GM20000 (cell line): ENCODE results near the gene NKAIN2.

Experiments used
- DNase-seq: peaks from one replicate; pipeline ENCODE4 v3.0.0; 2012; ENCODE audit warnings: low spot score
- TF ChIP-seq, protein P1 (sequence below): IDR thresholded peaks from 2 replicates; pipeline ENCODE4 v1.5.1; 2012; ENCODE audit warnings: mild to moderate bottlenecking, control low read depth; ENCODE audit errors: extremely low read depth, missing control alignments

NKAIN2 gene

DNA sequence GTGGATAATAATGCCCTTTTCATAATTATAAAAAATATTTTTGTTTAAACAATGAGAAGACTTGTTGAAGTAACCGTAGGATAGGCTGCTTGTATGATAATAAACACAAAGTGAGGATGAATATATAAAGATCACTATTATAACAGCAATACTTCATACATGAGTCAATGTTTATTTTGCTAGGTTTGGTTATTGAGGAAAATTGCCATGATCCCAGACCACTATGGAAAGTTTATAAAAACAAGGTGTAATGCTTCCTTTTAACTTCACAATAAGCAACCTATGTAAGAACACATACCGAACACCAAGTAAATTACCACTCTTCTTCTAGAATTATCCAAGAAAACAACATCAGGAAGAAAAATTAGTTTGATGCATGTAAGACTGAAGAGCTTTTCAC lies 663.3 kb downstream of the NKAIN2 start:
- no peak for DNase-seq
- TF ChIP-seq, protein P1, sequence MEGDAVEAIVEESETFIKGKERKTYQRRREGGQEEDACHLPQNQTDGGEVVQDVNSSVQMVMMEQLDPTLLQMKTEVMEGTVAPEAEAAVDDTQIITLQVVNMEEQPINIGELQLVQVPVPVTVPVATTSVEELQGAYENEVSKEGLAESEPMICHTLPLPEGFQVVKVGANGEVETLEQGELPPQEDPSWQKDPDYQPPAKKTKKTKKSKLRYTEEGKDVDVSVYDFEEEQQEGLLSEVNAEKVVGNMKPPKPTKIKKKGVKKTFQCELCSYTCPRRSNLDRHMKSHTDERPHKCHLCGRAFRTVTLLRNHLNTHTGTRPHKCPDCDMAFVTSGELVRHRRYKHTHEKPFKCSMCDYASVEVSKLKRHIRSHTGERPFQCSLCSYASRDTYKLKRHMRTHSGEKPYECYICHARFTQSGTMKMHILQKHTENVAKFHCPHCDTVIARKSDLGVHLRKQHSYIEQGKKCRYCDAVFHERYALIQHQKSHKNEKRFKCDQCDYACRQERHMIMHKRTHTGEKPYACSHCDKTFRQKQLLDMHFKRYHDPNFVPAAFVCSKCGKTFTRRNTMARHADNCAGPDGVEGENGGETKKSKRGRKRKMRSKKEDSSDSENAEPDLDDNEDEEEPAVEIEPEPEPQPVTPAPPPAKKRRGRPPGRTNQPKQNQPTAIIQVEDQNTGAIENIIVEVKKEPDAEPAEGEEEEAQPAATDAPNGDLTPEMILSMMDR: no peak

DNA sequence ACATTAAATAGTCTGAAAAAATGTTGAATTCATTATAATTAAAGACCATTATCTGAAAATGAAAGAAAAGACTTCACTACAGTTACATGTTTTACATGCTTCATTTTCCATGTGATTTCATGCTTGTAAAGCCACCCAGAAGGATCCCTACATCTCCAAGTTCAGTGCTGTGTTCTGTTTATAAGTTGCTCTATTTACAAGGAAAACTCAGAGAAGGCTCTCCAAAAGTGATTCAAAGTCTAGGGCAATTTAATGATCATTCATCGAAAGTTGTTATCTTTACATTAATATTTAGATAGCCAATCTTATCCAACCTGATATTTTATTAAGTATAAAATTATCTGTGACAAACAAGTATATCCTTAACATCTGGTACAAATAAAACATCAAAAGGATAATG lies 663.7 kb downstream of the NKAIN2 start:
- no peak for DNase-seq
- TF ChIP-seq, protein P1: no peak

DNA sequence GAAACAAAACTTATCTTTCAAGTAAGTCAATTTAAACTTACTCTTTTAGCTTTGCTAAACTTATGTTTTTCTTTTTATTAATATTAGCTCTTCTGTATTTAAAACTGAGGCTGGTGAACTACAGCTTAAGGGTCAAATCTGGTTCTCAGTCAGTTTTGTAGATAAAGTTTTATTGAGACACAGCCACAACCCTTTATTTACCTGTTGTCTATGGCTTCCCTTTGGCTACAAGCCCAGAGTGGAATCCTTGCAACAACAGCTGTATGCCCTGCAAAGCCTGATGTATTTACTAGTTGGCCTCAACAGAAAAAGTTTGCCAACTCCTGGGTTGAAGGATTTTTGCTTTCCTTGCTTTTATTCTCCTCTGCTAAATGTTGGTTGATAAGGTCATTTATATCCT lies 667.1 kb downstream of the NKAIN2 start:
- TF ChIP-seq, protein P1: no peak
- DNase-seq: no peak

DNA sequence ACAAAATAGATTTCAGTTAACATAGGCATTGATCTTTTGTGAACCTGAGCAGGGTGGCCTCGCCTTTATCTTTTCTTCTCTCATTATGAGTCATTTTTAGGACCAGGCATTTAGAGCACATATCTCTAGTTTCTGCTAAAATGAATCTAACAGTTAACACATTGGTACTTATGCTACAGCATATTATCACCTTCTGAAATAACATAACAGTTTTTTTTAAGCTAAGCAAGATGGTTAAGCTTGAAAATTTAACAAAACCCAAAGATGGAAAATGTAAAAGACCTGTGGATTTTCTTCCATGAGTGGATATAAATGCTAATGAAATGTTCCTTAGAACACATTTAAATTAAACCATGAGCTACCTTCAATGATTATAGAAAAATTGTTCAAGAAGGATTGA lies 671.5 kb downstream of the NKAIN2 start:
- TF ChIP-seq, protein P1: no peak
- DNase-seq: no peak

DNA sequence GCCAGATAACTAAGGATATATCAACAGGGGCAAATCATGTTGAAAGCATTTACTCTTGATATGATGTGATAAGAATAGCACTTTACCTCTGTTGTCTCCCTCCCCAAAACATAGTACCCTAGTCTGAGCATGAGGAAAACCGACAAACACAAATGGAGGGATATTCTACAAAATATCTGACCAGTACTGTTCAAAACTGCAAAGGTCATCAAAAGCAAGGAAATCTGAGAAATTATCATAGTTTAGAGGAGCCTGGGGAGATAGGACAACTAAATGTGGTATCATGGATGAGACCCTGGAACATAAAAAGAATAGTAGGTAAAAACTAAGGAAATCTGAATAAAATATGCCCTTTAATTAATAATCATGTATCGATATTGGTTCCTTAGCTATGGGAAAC lies 675.2 kb downstream of the NKAIN2 start:
- no peak for DNase-seq
- TF ChIP-seq, protein P1: no peak

DNA sequence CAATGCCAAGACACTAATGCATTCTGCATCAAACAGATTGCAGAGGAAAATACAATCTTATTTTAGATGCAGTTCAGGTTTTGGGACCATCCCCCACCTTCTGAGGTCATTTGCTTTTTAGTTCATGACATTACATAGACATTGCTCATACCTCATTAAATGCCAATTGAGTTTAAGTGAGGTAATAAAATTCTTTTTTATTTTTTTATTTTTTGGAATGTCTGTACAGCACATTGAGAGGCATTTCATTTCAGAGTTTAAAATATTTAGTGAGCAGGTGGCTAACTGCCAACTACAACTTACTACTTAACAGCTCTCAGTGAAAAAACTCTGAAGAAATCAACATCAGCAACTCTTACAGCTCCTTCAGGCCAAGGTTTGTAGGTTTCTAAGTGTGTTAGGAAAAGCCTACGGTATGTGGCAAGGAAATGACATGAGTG lies 676.3 kb downstream of the NKAIN2 start:
- TF ChIP-seq, protein P1: no peak
- DNase-seq: no peak

DNA sequence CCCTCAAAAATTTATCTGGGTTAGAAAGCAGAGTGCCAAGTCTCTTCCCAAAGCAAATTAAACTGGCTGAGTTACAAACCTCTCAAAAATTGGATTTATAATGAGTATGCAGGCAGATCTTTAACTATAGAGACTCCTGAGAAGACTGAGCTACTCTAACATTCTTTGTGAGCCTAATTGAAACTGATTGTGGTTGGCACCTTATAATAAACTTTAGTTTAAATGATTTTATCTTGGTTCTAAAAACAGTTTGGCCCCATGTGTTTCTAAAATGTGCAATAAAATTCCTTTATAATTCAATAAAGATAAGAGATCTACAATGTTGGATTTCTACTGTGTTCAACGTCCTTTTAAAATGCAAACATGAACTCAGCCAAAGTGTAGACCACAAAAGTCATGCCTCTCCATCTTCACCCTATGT lies 678.4 kb downstream of the NKAIN2 start:
- no peak for DNase-seq

More for the DNA sequence above, 678.4 kb downstream of the NKAIN2 start:
- TF ChIP-seq, protein P1: no peak
